Fibroblast of villous mesenchyme (primary cell): ENCODE measurements around the gene GRK4. TPM values are rescaled to one million over a fixed set of nuclear protein-coding genes. Genes with fewer than 3 reads are reported as not detected.

Experiments
- DNase-seq: peaks from one replicate; pipeline ENCODE4 v3.0.0-alpha.2; 2010; ENCODE audit warnings: low read depth
- H3K4me3 ChIP-seq: 2 replicates; pipeline ENCODE4 v1.5.1; 2011; ENCODE audit warnings: low read depth, mild to moderate bottlenecking, low read length
- CTCF ChIP-seq: IDR thresholded peaks from 2 replicates; pipeline ENCODE4 v1.5.1; 2012; ENCODE audit warnings: low read depth, mild to moderate bottlenecking, low read length; ENCODE audit not compliant: insufficient read depth
- total RNA-seq: library from RNA; depleted of rRNA; stranded (reverse); fragments of >200 nt; gene quantifications from 2 replicates; pipeline ENCODE4 v1.2.3, GENCODE V29; 2012

GRK4 gene
- total RNA-seq, 1 donor = 7.3 TPM

GRCh38 chr4:3037957-3038461 is 74.6 kb downstream of the GRK4 start:
- no peak for TF ChIP-seq CTCF
- H3K4me3 ChIP-seq = peak overlapping the region; percentile 18
- peak; percentile 17 for DNase-seq

- TF ChIP-seq CTCF = no peak
- DNase-seq = no peak
- no peak overlapping the region for H3K4me3 ChIP-seq
These were observed 76.5 kb downstream of the GRK4 start for GRCh38 chr4:3039706-3040366.

- peak overlapping the region; percentile 47 for H3K4me3 ChIP-seq
- no peak for TF ChIP-seq CTCF
These were observed 77.3 kb downstream of the GRK4 start for GRCh38 chr4:3040452-3041191.

GRCh38 chr4:3041192-3042142 is 78.1 kb downstream of the GRK4 start:
- peak overlapping the region; percentile 47 for H3K4me3 ChIP-seq
- no peak for TF ChIP-seq CTCF
- DNase-seq = peak; percentile 69

More at GRCh38 chr4:3040452-3041191, 77.3 kb downstream of the GRK4 start:
- DNase-seq = no peak

- no peak for TF ChIP-seq CTCF
- DNase-seq = no peak
- H3K4me3 ChIP-seq = peak overlapping the region; percentile 47
These were observed 78.9 kb downstream of the GRK4 start for GRCh38 chr4:3042226-3042625.

- no peak for TF ChIP-seq CTCF
These were observed 80.1 kb downstream of the GRK4 start for GRCh38 chr4:3043282-3044020.

More at GRCh38 chr4:3043282-3044020, 80.1 kb downstream of the GRK4 start:
- no peak for DNase-seq
- H3K4me3 ChIP-seq = no peak overlapping the region
